ENCODE measurements around the gene ACTA1. TPM values are rescaled to one million over a fixed set of nuclear protein-coding genes. Genes with fewer than 3 reads are reported as not detected.

ACTA1 gene
- total RNA-seq, 1 experiment from 2014 or later: not detected

DNA sequence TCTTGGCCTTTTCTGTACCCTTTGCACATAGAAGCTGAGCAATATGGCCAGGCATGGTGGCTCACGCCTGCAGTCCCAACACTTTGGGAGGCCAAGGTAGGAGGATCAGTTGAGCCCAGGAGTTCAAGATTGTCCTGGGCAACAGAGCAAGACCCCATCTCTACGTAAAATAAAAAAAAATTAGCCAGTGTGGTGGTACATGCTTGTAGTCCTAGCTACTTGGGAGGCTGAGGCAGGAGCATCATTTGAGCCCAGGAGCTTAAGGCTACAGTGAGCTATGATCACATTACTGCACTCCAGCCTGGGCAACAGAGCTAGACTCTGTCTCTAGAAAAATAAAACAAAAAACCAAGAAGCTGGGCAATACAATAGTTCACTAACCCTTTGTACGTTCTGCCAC, 6.3 kb downstream of the ACTA1 start:
- H2AFZ ChIP-seq (ENCODE audit: low read depth, low read length, poor library complexity, severe bottlenecking): no peak overlapping the region
- intact Hi-C loops (cut with micrococcal nuclease): no loop called here
- BruUV-seq (replicated peaks): no TSS peak
- ChIA-PET POLR2A (no interaction called here), RAD21 (ENCODE audit: low non-redundant PET in 1 of 2, low total read pairs in 2 of 2, uncharacterized antibody in 2 of 2, unreplicated experiment in 2 of 2) (no interaction called here), CTCF (no interaction called here)
- no peaks in the 10 kb centered on the region for H3K9me3 ChIP-seq (ENCODE audit: control insufficient read depth in 1 of 2, insufficient read depth in 1 of 2, low read depth in 1 of 2, low read length in 2 of 2)
- no peak overlapping the region for H3K4me3 ChIP-seq (replicated peaks in 1 of 2; ENCODE audit: low read depth in 1 of 2, low read length in 2 of 2)
- no peak for DNase-seq (ENCODE audit: low read depth, low spot score)
- no peaks in the 10 kb centered on the region for H3K4me1 ChIP-seq (ENCODE audit: control insufficient read depth in 1 of 2, insufficient read depth in 2 of 2, low read length in 2 of 2)
- H3K9ac ChIP-seq (ENCODE audit: low read length): no peak overlapping the region
- no peaks in the 10 kb centered on the region for H3K79me2 ChIP-seq (ENCODE audit: insufficient read depth, low read length)
- no peak overlapping the region for H3K27ac ChIP-seq (ENCODE audit: low read depth, low read length)
- H3K27me3 ChIP-seq (ENCODE audit: insufficient read depth, low read length): 0 out of 2 replicates have a peak, but pooled peaks cover 6% of the 10 kb centered on the region
- no peak for ATAC-seq
- H4K20me1 ChIP-seq (ENCODE audit: insufficient read depth): no peaks in the 10 kb centered on the region
- H3K9me2 ChIP-seq (ENCODE audit: insufficient read depth): no peaks in the 10 kb centered on the region
- TF ChIP-seq, protein P1, sequence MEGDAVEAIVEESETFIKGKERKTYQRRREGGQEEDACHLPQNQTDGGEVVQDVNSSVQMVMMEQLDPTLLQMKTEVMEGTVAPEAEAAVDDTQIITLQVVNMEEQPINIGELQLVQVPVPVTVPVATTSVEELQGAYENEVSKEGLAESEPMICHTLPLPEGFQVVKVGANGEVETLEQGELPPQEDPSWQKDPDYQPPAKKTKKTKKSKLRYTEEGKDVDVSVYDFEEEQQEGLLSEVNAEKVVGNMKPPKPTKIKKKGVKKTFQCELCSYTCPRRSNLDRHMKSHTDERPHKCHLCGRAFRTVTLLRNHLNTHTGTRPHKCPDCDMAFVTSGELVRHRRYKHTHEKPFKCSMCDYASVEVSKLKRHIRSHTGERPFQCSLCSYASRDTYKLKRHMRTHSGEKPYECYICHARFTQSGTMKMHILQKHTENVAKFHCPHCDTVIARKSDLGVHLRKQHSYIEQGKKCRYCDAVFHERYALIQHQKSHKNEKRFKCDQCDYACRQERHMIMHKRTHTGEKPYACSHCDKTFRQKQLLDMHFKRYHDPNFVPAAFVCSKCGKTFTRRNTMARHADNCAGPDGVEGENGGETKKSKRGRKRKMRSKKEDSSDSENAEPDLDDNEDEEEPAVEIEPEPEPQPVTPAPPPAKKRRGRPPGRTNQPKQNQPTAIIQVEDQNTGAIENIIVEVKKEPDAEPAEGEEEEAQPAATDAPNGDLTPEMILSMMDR (IDR thresholded peaks at IDR 0.05 in 2 of 3, conservative IDR thresholded peaks at IDR 0.05 in 1 of 3; ENCODE audit: borderline replicate concordance in 1 of 3, insufficient read depth in 1 of 3, low read depth in 2 of 3, low read length in 2 of 3): no peak
- TF ChIP-seq ELF1 (IDR thresholded peaks at IDR 0.05; ENCODE audit: borderline replicate concordance, low read depth) (no peak), CEBPB (IDR thresholded peaks at IDR 0.05; ENCODE audit: low read depth) (no peak), ZNF274 (IDR thresholded peaks at IDR 0.05; ENCODE audit: low read depth, low read length) (no peak), EZH2 (IDR thresholded peaks at IDR 0.05) (no peak), SIN3A (IDR thresholded peaks at IDR 0.05; ENCODE audit: low read depth) (no peak), POLR2A (IDR thresholded peaks at IDR 0.05; ENCODE audit: borderline replicate concordance, extremely low read depth, insufficient read depth, insufficient read length) (no peak), YY1 (IDR thresholded peaks at IDR 0.05; ENCODE audit: extremely low read depth, insufficient replicate concordance, low read depth, low read length) (no peak), EGR1 (IDR thresholded peaks at IDR 0.05; ENCODE audit: low read depth) (no peak), ZFX (IDR thresholded peaks at IDR 0.05) (no peak), TCF7L2 (IDR thresholded peaks at IDR 0.05; ENCODE audit: borderline replicate concordance, extremely low read depth, insufficient read depth, insufficient read length) (no peak), FOSL1 (IDR thresholded peaks at IDR 0.05; ENCODE audit: low read depth) (no peak), POLR2AphosphoS5 (IDR thresholded peaks at IDR 0.05; ENCODE audit: low read depth, low read length) (no peak), SRF (IDR thresholded peaks at IDR 0.05; ENCODE audit: low read depth) (no peak), JUND (IDR thresholded peaks at IDR 0.05) (no peak), CBX3 (IDR thresholded peaks at IDR 0.05; ENCODE audit: low read depth) (no peak), SP1 (IDR thresholded peaks at IDR 0.05; ENCODE audit: low read depth) (no peak)
- TF ChIP-seq, protein P2, sequence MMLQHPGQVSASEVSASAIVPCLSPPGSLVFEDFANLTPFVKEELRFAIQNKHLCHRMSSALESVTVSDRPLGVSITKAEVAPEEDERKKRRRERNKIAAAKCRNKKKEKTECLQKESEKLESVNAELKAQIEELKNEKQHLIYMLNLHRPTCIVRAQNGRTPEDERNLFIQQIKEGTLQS (IDR thresholded peaks at IDR 0.05): no peak
- TF ChIP-seq, protein P3, sequence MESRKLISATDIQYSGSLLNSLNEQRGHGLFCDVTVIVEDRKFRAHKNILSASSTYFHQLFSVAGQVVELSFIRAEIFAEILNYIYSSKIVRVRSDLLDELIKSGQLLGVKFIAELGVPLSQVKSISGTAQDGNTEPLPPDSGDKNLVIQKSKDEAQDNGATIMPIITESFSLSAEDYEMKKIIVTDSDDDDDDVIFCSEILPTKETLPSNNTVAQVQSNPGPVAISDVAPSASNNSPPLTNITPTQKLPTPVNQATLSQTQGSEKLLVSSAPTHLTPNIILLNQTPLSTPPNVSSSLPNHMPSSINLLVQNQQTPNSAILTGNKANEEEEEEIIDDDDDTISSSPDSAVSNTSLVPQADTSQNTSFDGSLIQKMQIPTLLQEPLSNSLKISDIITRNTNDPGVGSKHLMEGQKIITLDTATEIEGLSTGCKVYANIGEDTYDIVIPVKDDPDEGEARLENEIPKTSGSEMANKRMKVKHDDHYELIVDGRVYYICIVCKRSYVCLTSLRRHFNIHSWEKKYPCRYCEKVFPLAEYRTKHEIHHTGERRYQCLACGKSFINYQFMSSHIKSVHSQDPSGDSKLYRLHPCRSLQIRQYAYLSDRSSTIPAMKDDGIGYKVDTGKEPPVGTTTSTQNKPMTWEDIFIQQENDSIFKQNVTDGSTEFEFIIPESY (IDR thresholded peaks at IDR 0.05; ENCODE audit: extremely low read depth, insufficient replicate concordance, low read length): no peak
- no peak overlapping the region for H3K4me2 ChIP-seq (ENCODE audit: low read length)
- H3K36me3 ChIP-seq (ENCODE audit: control insufficient read depth in 1 of 2, insufficient read depth in 2 of 2, low read length in 2 of 2): no peaks in the 10 kb centered on the region

All from HCT116 (cell line).